Measurements from ENCODE around the gene CDSN. TPM values are rescaled to one million over a fixed set of nuclear protein-coding genes. Genes with fewer than 3 reads are reported as not detected.
A peak's percentile ranks its signal among the peaks of the same experiment; 100 is the strongest.

Gene CDSN
- total RNA-seq, 1 experiment from 2014 or later: 0.16 TPM

GRCh38 chr6:31122791-31123706 lies 2.8 kb upstream of the CDSN start:
- peak; percentile 90 for DNase-seq (ENCODE audit: unreplicated experiment)
- Mint-ChIP-seq H3K27me3 (ENCODE audit: insufficient read depth, unreplicated experiment) (no peaks in the 10 kb centered on the region), H3K4me3 (ENCODE audit: unreplicated experiment) (peak overlapping the region; percentile 10), H3K27ac (ENCODE audit: low read depth, unreplicated experiment) (peak overlapping the region; percentile 86), H3K9me3 (ENCODE audit: unreplicated experiment) (no peaks in the 10 kb centered on the region), H3K4me1 (ENCODE audit: insufficient read depth, unreplicated experiment) (peaks cover 46% of the 10 kb centered on the region), H3K36me3 (ENCODE audit: insufficient read depth, unreplicated experiment) (peaks cover 10% of the 10 kb centered on the region)
- no peak for TF ChIP-seq CTCF (IDR thresholded peaks at IDR 0.05; ENCODE audit: unreplicated experiment)
- CTCF ChIA-PET: interaction anchor here (0.6 to 0.9 kb wide), 6 partner anchors 30 to 208 kb away, joined by 3 read pairs; no protein-coding TSS in a partner anchor
- POLR2A ChIA-PET: interaction anchor here (5.1 kb wide), 1 partner anchor 8 kb away, joined by 60 read pairs; the partner anchor contains the start of gene PSORS1C1
- BruUV-seq (replicated peaks): no TSS peak
- intact Hi-C loops (cut with micrococcal nuclease): no loop called here

- intact Hi-C loops (cut with micrococcal nuclease): no loop called here
- no peak for TF ChIP-seq CTCF (IDR thresholded peaks at IDR 0.05; ENCODE audit: unreplicated experiment)
- H3K4me1 Mint-ChIP-seq (ENCODE audit: insufficient read depth, unreplicated experiment): peaks cover 34% of the 10 kb centered on the region
- no TSS peak for BruUV-seq (replicated peaks)
- no peak for DNase-seq (ENCODE audit: unreplicated experiment)
- ChIA-PET POLR2A (interaction anchor here (0.6 to 1.1 kb wide), 3 partner anchors 24 to 494 kb away, joined by 3 to 4 read pairs (median 3); partner anchors contain the start of gene AIF1), CTCF (interaction anchor here (0.9 to 1.2 kb wide), 4 partner anchors 34 to 245 kb away, joined by 3 to 5 read pairs (median 4); partner anchors contain the start of gene VARS2)
- H3K27me3 Mint-ChIP-seq (ENCODE audit: insufficient read depth, unreplicated experiment): no peaks in the 10 kb centered on the region
- peaks cover 12% of the 10 kb centered on the region for H3K36me3 Mint-ChIP-seq (ENCODE audit: insufficient read depth, unreplicated experiment)
- H3K27ac Mint-ChIP-seq (ENCODE audit: low read depth, unreplicated experiment): no peak overlapping the region
- H3K4me3 Mint-ChIP-seq (ENCODE audit: unreplicated experiment): no peak overlapping the region
- H3K9me3 Mint-ChIP-seq (ENCODE audit: unreplicated experiment): no peaks in the 10 kb centered on the region
Observed at GRCh38 chr6:31121131-31121790, 1.0 kb upstream of the CDSN start.

- ChIA-PET CTCF (interaction anchor here (0.6 to 6.8 kb wide), 6 partner anchors 9 to 387 kb away, joined by 4 to 55 read pairs (median 6); partner anchors contain the start of gene MUCL3), POLR2A (interaction anchor here (1.4 kb wide), 1 partner anchor 32 kb away, joined by 4 read pairs; no protein-coding TSS in a partner anchor)
- Mint-ChIP-seq H3K4me3 (ENCODE audit: unreplicated experiment) (no peak overlapping the region), H3K36me3 (ENCODE audit: insufficient read depth, unreplicated experiment) (peaks cover 6% of the 10 kb centered on the region), H3K4me1 (ENCODE audit: insufficient read depth, unreplicated experiment) (peaks cover 30% of the 10 kb centered on the region), H3K9me3 (ENCODE audit: unreplicated experiment) (no peaks in the 10 kb centered on the region), H3K27me3 (ENCODE audit: insufficient read depth, unreplicated experiment) (no peaks in the 10 kb centered on the region), H3K27ac (ENCODE audit: low read depth, unreplicated experiment) (no peak overlapping the region)
- DNase-seq (ENCODE audit: unreplicated experiment): no peak
- BruUV-seq (replicated peaks): no TSS peak
- intact Hi-C loops (cut with micrococcal nuclease): no loop called here
- no peak for TF ChIP-seq CTCF (IDR thresholded peaks at IDR 0.05; ENCODE audit: unreplicated experiment)
Observed at GRCh38 chr6:31118178-31118577, 2.1 kb downstream of the CDSN start.

All from MCF 10A (cell line).